Adrenal gland (tissue), 12 donors: ENCODE results near the gene LTA. TPM values are rescaled to one million over a fixed set of nuclear protein-coding genes. Genes with fewer than 3 reads are reported as not detected.
"Not testable (repeated sequence)": the region's sequence is repeated elsewhere in the genome, so short reads cannot be mapped to it uniquely, and the experiment has no call there.

ENCODE experiments used
- DNase-seq, 7 donors: peaks; one replicate each; pipeline ENCODE4 v3.0.0-alpha.2; 2019 to 2020
- H3K27ac ChIP-seq, 5 donors: fragments of 200-600 bp; sonication (generic) in 4 of 5; 1 replicate in 3 of 5; 2 replicates in 2 of 5; pipeline versions ENCODE4 v1.5.1 to v1.8.0; 2016 to 2020; ENCODE audit warnings: mild to moderate bottlenecking in 1 of 5
- H3K27me3 ChIP-seq: fragments of 200-600 bp; 2 replicates; pipeline ENCODE4 v1.8.0; 2021
- H3K36me3 ChIP-seq, 2 donors: fragments of 200-600 bp; replicated peaks in 1 of 2; 1 replicate in 1 of 2; 2 replicates in 1 of 2; pipeline versions ENCODE4 v1.5.1 to v1.8.0; 2018 to 2022
- H3K4me1 ChIP-seq, 2 donors: fragments of 200-600 bp; replicated peaks in 1 of 2; 1 replicate in 1 of 2; 2 replicates in 1 of 2; pipeline versions ENCODE4 v1.5.1 to v1.8.0; 2018 to 2021
- H3K4me3 ChIP-seq, 4 donors: fragments of 200-600 bp; sonication (generic) in 3 of 4; one replicate each; pipeline ENCODE4 v1.5.1; 2016 to 2018
- H3K9me3 ChIP-seq, 3 donors: fragments of 200-600 bp; sonication (generic) in 1 of 3; replicated peaks in 1 of 3; 1 replicate in 2 of 3; 2 replicates in 1 of 3; pipeline versions ENCODE4 v1.5.1 to v1.8.0; 2016 to 2021
- POLR2A ChIP-seq, 2 donors: fragments of 450-650 bp; IDR thresholded peaks; one replicate each; pipeline ENCODE4 v1.6.1; 2017; ENCODE audit warnings: antibody characterized with exemption in 2 of 2, mild to moderate bottlenecking in 2 of 2, moderate library complexity in 1 of 2
- WGBS, 4 donors: extraction: QIAGEN DNeasy Blood & Tissue Kit in 2 of 4; methylation state at CpG; one replicate each; pipeline versions ENCODE4 v1.1.5 to v1.1.7; 2013 to 2017; 5-methylcytosine and 5-hydroxymethylcytosine counted together
- intact Hi-C, 2 donors: fragments of 100-400 bp; cut with DNase I; formaldehyde crosslinking; loops; one replicate each; pipeline versions ENCODE4 v1.14.1 to v1.15.0; 2022 to 2023
- polyA plus RNA-seq, 3 donors: library from polyadenylated mRNA; stranded (reverse); fragments of 200-250 nt in 2 of 3; fragments of 350-450 nt in 1 of 3; fragmentation: Illumina TruSeq in 1 of 3; extraction: RNeasy Lipid Tissue Mini Kit (QIAGEN cat#74804) in 1 of 3; gene quantifications; one replicate each; pipeline ENCODE4 v1.2.3, GENCODE V29; 2013 to 2014
- total RNA-seq, 9 donors: library from RNA; depleted of rRNA in 4 of 9; stranded (reverse); fragments of >200 nt in 4 of 9; fragments of 120-200 nt in 1 of 9; fragmentation: NEBNext Ultra II Directional in 1 of 9; extraction: Animal tissue kit (Norgen Biotek cat#: 25700) in 1 of 9; gene quantifications; one replicate each; pipeline versions ENCODE4 v1.1.0 to v1.2.4, GENCODE V29; 2013 to 2023
- TF ChIP-seq, protein P1 (sequence below), 6 experiments: fragments of 450-650 bp in 4 of 6; fragments of 200-600 bp in 2 of 6; sonication (generic) in 1 of 6; IDR thresholded peaks; 1 replicate in 5 of 6; 2 replicates in 1 of 6; pipeline versions ENCODE4 v1.5.1 to v1.8.0; 2016 to 2021; ENCODE audit warnings: antibody characterized with exemption in 6 of 6, mild to moderate bottlenecking in 2 of 6, moderate library complexity in 1 of 6
- donor health status: healthy with polysubstance abuse.
- donor health status: Bipolar disorder and iron deficiency.
- donor health status: DM: yes; HTN: yes; CAD: no.
- donor health status: DM: no; HTN: no; CAD: no.
- donor health status: DM: no; HTN: no; CAD: no.
- donor health status: DM: yes; HTN: yes; CAD: no.

LTA gene
- total and polyA plus RNA-seq, 12 donors, result 0.20 to 1.4 (median 0.95) TPM; not detected in 8

DNA sequence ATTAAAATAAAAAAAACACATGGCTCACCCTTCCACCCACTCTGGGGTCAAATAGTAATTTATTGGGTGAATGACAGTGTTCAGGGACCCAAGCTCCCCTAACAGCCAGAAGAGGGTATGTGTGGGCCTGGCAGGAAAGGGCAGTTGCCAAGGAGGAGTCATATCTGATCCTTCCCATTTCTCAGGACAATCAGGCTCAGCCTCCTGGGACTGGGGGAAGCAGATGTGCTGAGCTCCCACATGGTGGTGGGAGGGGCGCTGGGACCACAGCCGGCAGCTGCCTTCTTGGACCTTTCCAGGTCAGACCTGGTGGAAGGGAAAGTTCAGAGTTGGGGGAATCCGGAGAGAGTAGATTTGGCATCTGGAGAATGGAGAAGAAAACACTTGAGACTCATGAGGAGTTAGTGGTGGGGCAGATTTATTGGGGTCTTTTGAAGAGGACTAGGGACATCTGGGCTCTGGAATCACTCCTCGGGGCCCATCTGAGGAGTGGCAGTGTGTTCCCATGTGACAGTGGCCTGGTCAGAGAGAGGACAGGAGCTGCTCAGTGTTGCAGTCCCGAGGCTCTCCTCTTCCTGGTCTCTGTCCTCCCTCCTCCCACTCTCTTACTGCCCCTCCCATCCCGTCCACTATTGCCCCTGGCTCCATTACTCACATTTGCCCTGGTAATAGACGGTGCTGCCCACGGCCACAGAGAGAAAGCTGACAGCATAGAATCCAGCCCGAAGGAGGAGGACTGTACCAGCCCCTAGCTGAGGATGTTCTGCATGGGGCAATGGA, 17.0 kb downstream of the LTA start:
- no peaks in the 10 kb centered on the region for H3K27me3 ChIP-seq
- no peak overlapping the region for H3K27ac ChIP-seq
- intact Hi-C loops, result no loop called here
- no peaks in the 10 kb centered on the region for H3K36me3 ChIP-seq
- DNase-seq, result no peak
- no peaks in the 10 kb centered on the region for H3K9me3 ChIP-seq
- 46 to 64% (median 55%) methylated on average over 9 of the region's 9 CpGs for WGBS, 4 donors
- no peak overlapping the region for H3K4me3 ChIP-seq
- no peaks in the 10 kb centered on the region for H3K4me1 ChIP-seq
- TF ChIP-seq, protein P1, sequence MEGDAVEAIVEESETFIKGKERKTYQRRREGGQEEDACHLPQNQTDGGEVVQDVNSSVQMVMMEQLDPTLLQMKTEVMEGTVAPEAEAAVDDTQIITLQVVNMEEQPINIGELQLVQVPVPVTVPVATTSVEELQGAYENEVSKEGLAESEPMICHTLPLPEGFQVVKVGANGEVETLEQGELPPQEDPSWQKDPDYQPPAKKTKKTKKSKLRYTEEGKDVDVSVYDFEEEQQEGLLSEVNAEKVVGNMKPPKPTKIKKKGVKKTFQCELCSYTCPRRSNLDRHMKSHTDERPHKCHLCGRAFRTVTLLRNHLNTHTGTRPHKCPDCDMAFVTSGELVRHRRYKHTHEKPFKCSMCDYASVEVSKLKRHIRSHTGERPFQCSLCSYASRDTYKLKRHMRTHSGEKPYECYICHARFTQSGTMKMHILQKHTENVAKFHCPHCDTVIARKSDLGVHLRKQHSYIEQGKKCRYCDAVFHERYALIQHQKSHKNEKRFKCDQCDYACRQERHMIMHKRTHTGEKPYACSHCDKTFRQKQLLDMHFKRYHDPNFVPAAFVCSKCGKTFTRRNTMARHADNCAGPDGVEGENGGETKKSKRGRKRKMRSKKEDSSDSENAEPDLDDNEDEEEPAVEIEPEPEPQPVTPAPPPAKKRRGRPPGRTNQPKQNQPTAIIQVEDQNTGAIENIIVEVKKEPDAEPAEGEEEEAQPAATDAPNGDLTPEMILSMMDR (IDR thresholded peaks at IDR 0.05), result no peak
- TF ChIP-seq POLR2A (IDR thresholded peaks at IDR 0.05), result no peak

GRCh38 chr6:31590691-31591090, 18.6 kb downstream of the LTA start:
- not testable (repeated sequence) for H3K9me3 ChIP-seq, H3K4me3 ChIP-seq, H3K36me3 ChIP-seq, H3K27me3 ChIP-seq, H3K27ac ChIP-seq, H3K4me1 ChIP-seq, DNase-seq
- intact Hi-C loops, result loop anchor here in 1 of 2 donors (10.0 kb wide), 1 partner anchor 96 kb away; the partner anchor contains the start of gene MICB
- WGBS, 4 donors, result 71 to 82% (median 81%) methylated on average over 5 of the region's 5 CpGs

GRCh38 chr6:31592396-31592771, 20.3 kb downstream of the LTA start:
- Histone ChIP-seq H3K4me1 (no peaks in the 10 kb centered on the region), H3K9me3 (no peaks in the 10 kb centered on the region), H3K27me3 (no peaks in the 10 kb centered on the region), H3K4me3 (no peak overlapping the region), H3K36me3 (no peaks in the 10 kb centered on the region), H3K27ac (no peak overlapping the region)
- no peak for DNase-seq
- TF ChIP-seq, protein P1 (IDR thresholded peaks at IDR 0.05), result no peak
- TF ChIP-seq POLR2A (IDR thresholded peaks at IDR 0.05), result no peak
- WGBS, 4 donors, result 83 to 93% (median 88%) methylated on average over 7 of the region's 7 CpGs
- intact Hi-C loops, result loop anchor here in 1 of 2 donors (10.0 kb wide), 1 partner anchor 98 kb away; the partner anchor contains the start of gene MICB

DNA sequence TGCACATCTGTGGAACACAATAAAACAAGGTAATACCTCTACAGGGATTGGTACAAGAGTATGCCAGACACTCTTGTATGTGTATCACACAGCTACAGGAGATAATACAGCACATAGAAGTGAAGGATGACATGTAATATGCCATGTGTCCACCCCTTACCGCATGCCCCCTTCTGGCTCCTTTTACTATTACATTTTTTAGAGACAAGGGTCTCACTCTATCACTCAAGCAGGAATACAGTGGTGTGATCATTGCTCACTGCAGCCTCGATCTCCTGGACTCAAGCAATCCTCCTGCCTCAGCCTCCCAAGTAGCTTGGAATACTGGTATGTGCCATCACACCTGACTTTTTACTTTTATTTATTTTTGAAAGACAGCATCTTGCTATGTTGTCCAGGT, 24.9 kb downstream of the LTA start:
- no peak for DNase-seq
- 22 to 25% (median 25%) methylated on average over 2 of the region's 2 CpGs for WGBS, 4 donors
- no peaks in the 10 kb centered on the region for H3K9me3 ChIP-seq
- H3K27me3 ChIP-seq, result no peaks in the 10 kb centered on the region
- intact Hi-C loops, result loop anchor here (5.0 to 10.0 kb wide), 2 partner anchors 50 to 102 kb away; partner anchors contain the start of genes ATP6V1G2 (in 1 of the 2), MICB (in 1 of the 2) and NFKBIL1 (in 1 of the 2)
- H3K27ac ChIP-seq, result no peak overlapping the region
- no peaks in the 10 kb centered on the region for H3K36me3 ChIP-seq
- no peak overlapping the region for H3K4me3 ChIP-seq
- no peak for TF ChIP-seq POLR2A (IDR thresholded peaks at IDR 0.05)
- TF ChIP-seq, protein P1 (IDR thresholded peaks at IDR 0.05), result peak in 5 of 6 experiments; percentile 16 to 53 (median 38)
- no peaks in the 10 kb centered on the region for H3K4me1 ChIP-seq
